ENCODE data around the gene MYEF2. TPM values are rescaled to one million over a fixed set of nuclear protein-coding genes. Genes with fewer than 3 reads are reported as not detected.

The MYEF2 gene
- polyA plus RNA-seq, 3 donors: 0.37 TPM; not detected in 2

- H4K20me1 ChIP-seq (ENCODE audit: insufficient read depth, low read length): no peaks in the 10 kb centered on the region
- no peak overlapping the region for H3K4me2 ChIP-seq (replicated peaks; ENCODE audit: extremely low read depth, low read length, poor library complexity, severe bottlenecking)
- 0% methylated on average over 5 of the region's 15 CpGs for WGBS (ENCODE audit: insufficient coverage)
- H3K27ac ChIP-seq (ENCODE audit: low read depth in 1 of 2, low read length in 2 of 2): no peak overlapping the region
- H3K4me3 Mint-ChIP-seq: peak overlapping the region in 1 of 2 donors; percentile 74
- no peak overlapping the region for H3K9ac ChIP-seq (ENCODE audit: insufficient read depth, low read length, poor library complexity, severe bottlenecking)
- H3K36me3 Mint-ChIP-seq: no peaks in the 10 kb centered on the region
- H3K9me3 Mint-ChIP-seq: peaks cover 0 to 2% (median 0%) of the 10 kb centered on the region in 7 donors
- H3K79me2 ChIP-seq (ENCODE audit: insufficient read depth, low read length): no peaks in the 10 kb centered on the region
- H3K9me3 ChIP-seq (replicated peaks in 1 of 2; ENCODE audit: control insufficient read depth in 1 of 2, insufficient read depth in 1 of 2, low read length in 2 of 2): no peaks in the 10 kb centered on the region
- intact Hi-C loops (cut with micrococcal nuclease): no loop called here
- no peak for DNase-seq
- H3K4me1 Mint-ChIP-seq: peaks cover 7% of the 10 kb centered on the region
- H3K4me1 ChIP-seq (ENCODE audit: control insufficient read depth in 1 of 2, insufficient read depth in 2 of 2, low read length in 2 of 2): peaks cover 0 to 5% of the 10 kb centered on the region in 2 donors
- no peak overlapping the region for H3K4me3 ChIP-seq (replicated peaks in 1 of 3; ENCODE audit: low read depth in 2 of 3, low read length in 3 of 3)
- TF ChIP-seq CTCF (IDR thresholded peaks at IDR 0.05): no peak
- H3K36me3 ChIP-seq (replicated peaks in 1 of 2; ENCODE audit: control insufficient read depth in 1 of 2, insufficient read depth in 2 of 2, low read length in 2 of 2): no peaks in the 10 kb centered on the region
- H3K27me3 Mint-ChIP-seq (ENCODE audit: low read depth in 3 of 3): peaks cover 11 to 14% (median 13%) of the 10 kb centered on the region in 3 donors
- H3K27ac Mint-ChIP-seq: no peak overlapping the region
- H2AFZ ChIP-seq (ENCODE audit: insufficient read depth, low read depth, low read length, poor library complexity, severe bottlenecking): no peak overlapping the region
- peaks cover 2 to 10% of the 10 kb centered on the region in 2 donors for H3K27me3 ChIP-seq (ENCODE audit: control insufficient read depth in 2 of 2, insufficient read depth in 2 of 2, low read length in 2 of 2)
These were observed 13.0 kb upstream of the MYEF2 start for GRCh38 chr15:48190932-48191573.

- Histone ChIP-seq H3K4me2 (replicated peaks; ENCODE audit: extremely low read depth, low read length, poor library complexity, severe bottlenecking) (no peak overlapping the region), H3K79me2 (ENCODE audit: insufficient read depth, low read length) (no peaks in the 10 kb centered on the region), H3K27me3 (ENCODE audit: control insufficient read depth in 2 of 2, insufficient read depth in 2 of 2, low read length in 2 of 2) (peaks cover 4 to 5% of the 10 kb centered on the region in 2 donors), H4K20me1 (ENCODE audit: insufficient read depth, low read length) (no peaks in the 10 kb centered on the region), H3K9me3 (replicated peaks in 1 of 2; ENCODE audit: control insufficient read depth in 1 of 2, insufficient read depth in 1 of 2, low read length in 2 of 2) (no peaks in the 10 kb centered on the region), H3K9ac (ENCODE audit: insufficient read depth, low read length, poor library complexity, severe bottlenecking) (no peak overlapping the region), H3K4me1 (ENCODE audit: control insufficient read depth in 1 of 2, insufficient read depth in 2 of 2, low read length in 2 of 2) (peaks cover 0 to 4% of the 10 kb centered on the region in 2 donors), H3K4me3 (replicated peaks in 1 of 3; ENCODE audit: low read depth in 2 of 3, low read length in 3 of 3) (no peak overlapping the region), H3K27ac (ENCODE audit: low read depth in 1 of 2, low read length in 2 of 2) (no peak overlapping the region), H2AFZ (ENCODE audit: insufficient read depth, low read depth, low read length, poor library complexity, severe bottlenecking) (no peak overlapping the region), H3K36me3 (replicated peaks in 1 of 2; ENCODE audit: control insufficient read depth in 1 of 2, insufficient read depth in 2 of 2, low read length in 2 of 2) (no peaks in the 10 kb centered on the region)
- peaks cover 3% of the 10 kb centered on the region for H3K4me1 Mint-ChIP-seq
- H3K27me3 Mint-ChIP-seq (ENCODE audit: low read depth in 3 of 3): peaks cover 0 to 4% (median 2%) of the 10 kb centered on the region in 3 donors
- no CpG with 5 or more reads among the region's 3 CpGs for WGBS (ENCODE audit: insufficient coverage)
- H3K27ac Mint-ChIP-seq: no peak overlapping the region
- no peak overlapping the region for H3K4me3 Mint-ChIP-seq
- intact Hi-C loops (cut with micrococcal nuclease): no loop called here
- no peaks in the 10 kb centered on the region for H3K36me3 Mint-ChIP-seq
- no peak for TF ChIP-seq CTCF (IDR thresholded peaks at IDR 0.05)
- peaks cover 0 to 3% (median under 1%) of the 10 kb centered on the region in 7 donors for H3K9me3 Mint-ChIP-seq
- no peak for DNase-seq
These were observed 8.2 kb upstream of the MYEF2 start for GRCh38 chr15:48186271-48186670.
